G401 (cell line): ENCODE results near the gene DDX27. TPM values are rescaled to one million over a fixed set of nuclear protein-coding genes. Genes with fewer than 3 reads are reported as not detected.
A peak's percentile ranks its signal among the peaks of the same experiment; 100 is the strongest.
"Not testable (repeated sequence)": the region's sequence is repeated elsewhere in the genome, so short reads cannot be mapped to it uniquely, and the experiment has no call there.

Experiments
- DNase-seq: peaks from one replicate; pipeline ENCODE4 v3.0.0-alpha.2; 2015; ENCODE audit warnings: low spot score
- in situ Hi-C: cut with HindIII; loops from 2 replicates; pipeline ENCODE4 v1.10.0; 2016; ENCODE audit warnings: low sequenced_read_pairs, mixed read lengths
- total RNA-seq: library from RNA; depleted of rRNA; stranded (reverse); fragments of >200 nt; shearing (Covaris generic); gene quantifications from 2 replicates; pipeline ENCODE4 v1.2.3, GENCODE V29; 2014; rRNA removed

Gene DDX27, protein sequence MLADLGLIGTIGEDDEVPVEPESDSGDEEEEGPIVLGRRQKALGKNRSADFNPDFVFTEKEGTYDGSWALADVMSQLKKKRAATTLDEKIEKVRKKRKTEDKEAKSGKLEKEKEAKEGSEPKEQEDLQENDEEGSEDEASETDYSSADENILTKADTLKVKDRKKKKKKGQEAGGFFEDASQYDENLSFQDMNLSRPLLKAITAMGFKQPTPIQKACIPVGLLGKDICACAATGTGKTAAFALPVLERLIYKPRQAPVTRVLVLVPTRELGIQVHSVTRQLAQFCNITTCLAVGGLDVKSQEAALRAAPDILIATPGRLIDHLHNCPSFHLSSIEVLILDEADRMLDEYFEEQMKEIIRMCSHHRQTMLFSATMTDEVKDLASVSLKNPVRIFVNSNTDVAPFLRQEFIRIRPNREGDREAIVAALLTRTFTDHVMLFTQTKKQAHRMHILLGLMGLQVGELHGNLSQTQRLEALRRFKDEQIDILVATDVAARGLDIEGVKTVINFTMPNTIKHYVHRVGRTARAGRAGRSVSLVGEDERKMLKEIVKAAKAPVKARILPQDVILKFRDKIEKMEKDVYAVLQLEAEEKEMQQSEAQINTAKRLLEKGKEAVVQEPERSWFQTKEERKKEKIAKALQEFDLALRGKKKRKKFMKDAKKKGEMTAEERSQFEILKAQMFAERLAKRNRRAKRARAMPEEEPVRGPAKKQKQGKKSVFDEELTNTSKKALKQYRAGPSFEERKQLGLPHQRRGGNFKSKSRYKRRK
- 43.4 and 57.7 TPM in 2 replicates for total RNA-seq

DNA sequence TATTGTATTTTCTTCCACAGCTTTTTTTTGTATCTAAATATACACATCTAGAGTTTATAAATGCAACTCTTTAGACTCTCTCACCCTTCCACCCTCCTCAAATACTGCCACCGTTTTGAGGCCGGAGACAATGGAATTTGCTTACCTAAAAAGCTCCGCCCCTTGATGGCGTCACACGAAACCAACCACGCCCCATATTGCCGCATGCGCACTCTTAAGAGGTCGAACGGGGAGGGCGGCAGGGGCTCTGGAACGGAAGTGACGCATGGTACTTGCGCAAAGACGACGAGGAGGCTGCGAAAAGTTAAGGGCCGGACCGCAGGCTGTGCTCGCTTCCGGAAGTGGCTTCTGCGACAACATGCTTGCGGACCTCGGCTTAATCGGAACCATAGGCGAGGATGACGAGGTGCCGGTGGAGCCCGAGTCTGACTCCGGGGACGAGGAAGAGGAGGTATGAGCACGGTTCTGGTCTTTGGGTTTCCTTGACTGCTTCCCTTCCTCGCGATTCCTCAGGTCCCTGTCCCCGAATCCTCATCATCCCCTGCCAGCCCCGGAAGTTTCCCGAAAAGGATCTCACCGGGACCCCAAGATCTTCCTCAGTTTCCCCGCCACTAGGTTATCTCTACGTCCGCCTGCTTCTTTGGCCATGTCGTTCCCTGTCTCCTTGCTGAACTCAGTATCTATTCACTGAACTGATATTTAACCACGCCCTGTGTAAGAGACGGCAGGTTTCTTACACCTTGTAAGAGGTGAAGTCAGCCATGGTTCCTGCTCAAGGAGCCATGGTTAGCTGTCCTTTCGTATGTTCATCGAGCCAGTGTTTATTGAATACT is at the start of gene DDX27:
TSS of gene DDX27 (plus strand) at position 326 of the 833 bp plus-strand sequence. CDS start at position 359, 33 bp downstream.
- peak; percentile 99 for DNase-seq
- in situ Hi-C loops: no loop called here

DNA sequence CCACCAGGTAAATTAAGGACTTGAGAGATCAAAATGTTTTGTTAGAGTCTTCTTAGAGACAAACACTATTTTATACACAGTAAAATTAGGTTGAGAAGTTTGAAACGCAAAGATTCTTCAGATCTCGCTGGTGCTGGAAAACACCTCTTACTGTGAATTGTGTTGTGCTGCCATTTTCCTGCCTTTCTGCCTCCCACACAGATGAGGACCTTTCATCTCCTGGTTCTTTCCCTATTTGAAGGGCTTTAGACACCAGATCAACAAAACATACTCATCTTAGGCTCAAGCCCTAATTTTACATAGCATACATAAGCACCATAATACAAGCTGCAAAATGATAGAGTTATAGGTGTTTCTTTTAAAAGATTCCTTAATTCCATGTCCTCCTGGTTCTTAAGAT is 49.7 kb upstream of the DDX27 start:
- DNase-seq: no peak
- in situ Hi-C loops: no loop called here

DNA sequence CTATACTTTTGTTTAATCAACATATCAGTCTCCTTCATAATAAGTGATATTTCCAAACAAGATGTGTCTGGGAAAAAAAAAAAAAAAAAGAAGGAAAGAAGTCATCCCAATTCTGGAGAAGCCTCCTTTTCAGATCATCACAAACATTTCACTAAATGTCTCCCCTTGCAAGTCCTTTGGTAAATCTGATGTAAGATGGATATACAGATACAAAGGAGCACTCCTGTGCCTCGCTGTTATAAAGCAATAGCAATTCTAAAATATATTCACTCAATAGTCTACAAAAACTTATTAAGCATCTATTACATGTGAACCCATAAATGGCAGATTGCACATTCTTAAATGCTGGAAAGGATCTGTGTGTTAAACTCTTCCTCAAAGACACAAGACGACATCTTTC is 48.5 kb upstream of the DDX27 start:
- in situ Hi-C loops: no loop called here
- DNase-seq: no peak

DNA sequence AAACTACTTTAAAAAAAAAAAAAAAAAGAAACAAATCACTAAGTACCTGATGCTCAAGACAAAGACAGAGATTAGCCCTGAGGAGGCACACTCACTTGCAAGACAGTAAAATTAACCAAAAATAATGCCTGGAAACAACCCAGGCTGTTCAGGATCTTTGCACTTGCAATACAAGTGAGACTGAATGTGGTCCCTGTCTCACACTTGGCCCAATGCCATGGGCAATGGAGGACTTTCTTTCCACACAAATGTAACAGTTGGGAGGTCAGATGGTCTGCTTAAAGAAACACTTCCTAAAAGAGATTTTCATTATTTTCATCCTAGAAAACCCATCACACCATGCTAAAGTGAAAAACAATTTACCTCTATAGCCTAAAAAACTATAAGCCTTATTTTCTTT is 47.3 kb upstream of the DDX27 start:
- DNase-seq: no peak
- in situ Hi-C loops: no loop called here

DNA sequence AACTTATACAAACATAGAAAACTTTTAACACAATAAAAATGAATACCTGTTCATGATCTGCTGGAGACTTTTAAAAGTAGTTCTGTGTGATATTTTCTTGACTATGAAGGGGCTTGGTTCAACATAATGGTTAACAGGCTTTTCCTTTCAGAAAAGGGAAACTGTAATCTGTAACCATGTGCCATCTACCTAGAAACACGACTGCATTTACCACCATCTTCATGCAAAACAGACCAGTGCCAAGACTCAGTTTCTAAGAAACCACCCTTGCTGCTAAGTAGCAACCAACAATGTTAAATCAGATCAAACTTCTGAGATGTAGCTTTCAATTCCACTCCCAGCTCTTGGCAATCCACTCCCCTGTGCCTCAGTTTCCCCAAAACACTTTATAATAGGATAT is 46.8 kb upstream of the DDX27 start:
- DNase-seq: no peak
- in situ Hi-C loops: no loop called here

DNA sequence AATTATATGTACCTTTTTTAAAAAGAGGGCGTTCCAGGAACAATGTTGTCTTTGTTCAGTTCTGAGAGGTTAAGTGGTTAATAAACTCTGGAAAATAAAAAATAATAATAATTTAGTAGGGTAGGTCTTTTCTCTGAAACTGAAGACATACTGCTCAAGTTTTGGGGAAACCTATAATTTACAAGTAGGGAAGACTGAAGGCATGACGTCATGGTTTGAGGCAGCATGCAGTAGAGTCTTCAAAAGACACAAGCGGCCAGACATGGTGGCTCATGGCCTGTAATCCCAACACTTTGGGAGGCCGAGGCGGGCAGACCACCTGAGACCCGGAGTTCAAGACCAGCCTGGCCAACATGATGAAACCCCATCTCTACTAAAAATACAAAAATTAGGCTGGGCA is 45.0 kb upstream of the DDX27 start:
- DNase-seq: no peak
- in situ Hi-C loops: no loop called here

DNA sequence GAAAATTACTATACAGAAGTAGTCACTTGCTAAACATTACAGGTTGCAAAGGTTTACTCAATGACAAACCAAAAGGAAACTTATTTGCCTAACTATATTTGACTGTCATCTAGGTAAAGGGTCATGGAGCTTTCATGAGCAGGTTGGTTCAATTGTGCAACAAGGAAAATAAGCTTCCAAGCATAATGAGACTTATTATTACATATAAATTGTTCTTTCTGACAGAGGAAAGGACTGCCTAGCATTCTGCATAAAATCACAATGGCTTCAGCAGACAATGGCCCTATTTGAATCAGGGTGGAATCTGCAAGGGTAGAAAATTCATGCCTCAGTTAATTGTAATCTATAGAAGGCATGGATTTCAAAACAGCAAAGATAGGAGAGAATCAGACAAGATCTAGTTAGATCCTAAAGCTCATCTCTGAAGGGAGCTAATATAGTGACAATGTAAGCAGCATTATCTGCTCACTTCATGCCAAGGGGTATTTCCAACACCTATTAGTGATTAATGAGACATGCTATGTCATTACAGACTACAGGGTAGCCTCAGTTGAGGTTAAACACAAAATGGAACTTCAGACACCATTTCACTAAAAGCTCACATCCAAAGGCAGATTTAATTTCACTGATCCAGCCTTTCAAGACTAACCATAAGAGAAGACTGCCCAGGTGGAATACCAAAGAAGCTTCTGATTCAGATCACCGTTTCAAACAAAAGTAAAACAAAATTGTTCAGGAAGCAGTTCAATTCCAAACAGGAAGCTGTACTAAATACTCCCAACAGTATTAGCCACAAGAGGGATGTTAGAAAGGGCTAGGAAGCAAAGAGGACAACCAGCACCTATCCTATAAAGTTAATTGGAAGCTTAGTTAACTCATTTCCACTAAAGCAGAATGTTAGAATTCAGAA is 39.6 kb upstream of the DDX27 start:
- DNase-seq: no peak
- in situ Hi-C loops: loop anchor here (10.0 kb wide), 1 partner anchor 45 kb away; no protein-coding TSS in a partner anchor

DNA sequence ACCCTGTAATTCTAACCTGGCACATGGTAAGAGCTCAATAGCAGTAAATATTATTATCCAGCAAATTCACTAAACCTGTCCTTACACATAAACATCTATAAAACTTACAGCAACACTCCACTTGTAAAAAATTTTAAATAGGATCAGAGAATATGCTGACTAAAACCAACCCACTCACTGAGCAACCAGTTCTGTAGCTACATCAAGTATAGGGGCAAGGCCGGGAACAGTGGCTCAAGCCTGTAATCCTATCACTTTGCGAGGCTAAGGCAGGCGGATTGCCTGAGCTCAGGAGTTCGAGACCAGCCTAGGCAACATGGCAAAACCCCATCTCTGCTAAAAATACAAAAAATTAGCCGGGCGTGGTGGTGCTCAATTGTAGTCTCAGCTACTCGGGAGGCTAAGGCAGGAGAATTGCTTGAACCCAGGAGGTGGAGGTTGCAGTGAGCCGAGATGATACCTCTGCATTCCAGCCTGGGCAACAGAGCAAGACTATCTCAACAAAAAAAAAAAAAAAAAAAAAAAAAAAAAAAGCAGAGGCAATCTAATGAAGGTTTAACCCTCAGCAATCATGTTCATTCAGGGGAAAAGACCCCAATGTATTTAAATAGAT is 37.8 kb upstream of the DDX27 start:
- no peak for DNase-seq
- in situ Hi-C loops: loop anchor here (10.0 kb wide), 1 partner anchor 47 kb away; no protein-coding TSS in a partner anchor

DNA sequence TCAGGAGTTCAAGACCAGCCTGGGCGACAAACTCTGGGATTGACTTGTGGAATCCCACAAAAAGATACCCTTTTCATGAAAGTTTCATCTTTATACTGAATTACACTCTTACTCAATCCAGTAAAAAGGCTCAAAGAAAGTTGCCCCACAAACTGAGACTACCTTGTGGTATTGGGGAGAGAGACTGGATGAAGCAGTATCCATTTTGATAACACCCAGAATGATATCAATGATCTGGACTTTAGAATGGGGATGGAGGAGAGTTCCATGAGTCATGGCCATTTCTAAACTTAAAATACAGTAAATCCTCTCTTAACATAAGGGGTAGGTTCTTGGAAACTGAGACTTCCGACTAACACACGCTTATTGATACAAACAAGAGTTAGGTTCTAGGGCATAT is 35.8 kb upstream of the DDX27 start:
- in situ Hi-C loops: loop anchor here (10.0 kb wide), 1 partner anchor 49 kb away; no protein-coding TSS in a partner anchor
- no peak for DNase-seq

DNA sequence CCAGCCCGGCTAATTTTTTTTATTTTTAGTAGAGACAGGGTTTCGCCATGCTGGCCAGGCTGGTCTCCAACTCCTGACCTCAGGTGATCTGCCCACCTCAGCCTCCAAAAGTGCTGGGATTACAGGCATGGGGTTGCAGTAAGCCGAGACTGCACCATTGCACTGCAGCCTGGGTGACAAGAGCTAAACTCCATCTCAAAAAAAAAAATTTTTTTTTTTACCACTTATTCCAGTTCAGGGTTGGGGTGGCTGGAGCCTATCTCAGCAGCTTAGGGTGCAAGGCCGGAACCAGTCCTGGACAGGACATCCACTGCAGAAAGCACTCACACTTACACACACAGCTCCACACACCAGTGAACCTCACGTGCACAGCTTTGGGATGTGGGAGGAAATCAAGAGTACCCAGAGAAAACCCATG is 35.1 kb upstream of the DDX27 start:
- DNase-seq: not testable (repeated sequence)
- in situ Hi-C loops: loop anchor here (10.0 kb wide), 1 partner anchor 49 kb away; no protein-coding TSS in a partner anchor

DNA sequence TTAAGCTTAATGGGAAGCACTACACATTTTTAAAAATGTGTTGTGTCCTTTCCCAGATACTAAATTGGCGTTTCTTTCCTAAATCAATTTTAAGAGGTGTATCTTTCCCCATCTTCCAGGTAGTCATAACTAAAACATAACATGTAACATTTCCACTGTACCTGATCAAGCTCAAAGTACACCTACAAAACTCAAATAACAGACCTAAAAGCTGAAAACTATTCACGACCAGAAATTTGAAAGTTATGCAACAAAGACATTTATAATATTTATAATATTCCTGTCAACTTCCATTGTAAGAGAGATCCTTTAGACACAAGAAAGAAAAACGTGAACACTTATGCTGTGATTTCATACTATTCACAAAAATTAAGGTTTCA is 34.5 kb upstream of the DDX27 start:
- in situ Hi-C loops: loop anchor here (10.0 kb wide), 1 partner anchor 50 kb away; no protein-coding TSS in a partner anchor
- DNase-seq: no peak

DNA sequence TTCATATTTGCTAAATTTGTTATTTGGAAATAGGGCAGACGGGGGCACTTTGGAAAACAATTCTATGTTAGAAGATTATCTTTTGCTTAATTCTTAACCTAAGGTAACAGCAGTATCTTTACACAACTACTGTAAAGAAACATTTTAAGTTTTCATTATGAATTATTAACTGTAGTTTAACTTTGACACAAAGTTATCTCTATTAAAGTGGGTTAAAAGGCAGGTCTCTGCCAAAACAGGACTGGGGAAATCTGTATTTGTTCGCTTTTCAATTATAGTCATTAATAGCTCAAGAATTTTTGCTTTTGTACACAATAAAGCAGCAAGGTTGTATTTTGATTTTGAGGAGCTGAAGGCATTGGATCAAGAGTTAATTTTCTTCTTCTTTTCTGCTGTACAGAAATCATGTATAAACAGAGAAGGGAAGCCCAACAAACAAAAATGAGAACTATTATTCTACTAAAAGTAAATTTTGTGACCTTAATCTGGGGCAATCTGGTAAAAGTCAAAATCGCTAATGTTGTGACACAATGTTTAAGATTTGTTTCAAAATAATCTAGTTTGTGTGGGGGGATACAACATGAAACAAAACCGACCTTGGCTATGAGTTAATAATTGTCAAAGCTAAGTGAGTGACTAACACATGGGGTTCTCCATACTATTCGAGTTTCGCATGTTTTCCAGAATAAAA is 34.0 kb upstream of the DDX27 start:
- no peak for DNase-seq
- in situ Hi-C loops: loop anchor here (10.0 kb wide), 1 partner anchor 50 kb away; no protein-coding TSS in a partner anchor

DNA sequence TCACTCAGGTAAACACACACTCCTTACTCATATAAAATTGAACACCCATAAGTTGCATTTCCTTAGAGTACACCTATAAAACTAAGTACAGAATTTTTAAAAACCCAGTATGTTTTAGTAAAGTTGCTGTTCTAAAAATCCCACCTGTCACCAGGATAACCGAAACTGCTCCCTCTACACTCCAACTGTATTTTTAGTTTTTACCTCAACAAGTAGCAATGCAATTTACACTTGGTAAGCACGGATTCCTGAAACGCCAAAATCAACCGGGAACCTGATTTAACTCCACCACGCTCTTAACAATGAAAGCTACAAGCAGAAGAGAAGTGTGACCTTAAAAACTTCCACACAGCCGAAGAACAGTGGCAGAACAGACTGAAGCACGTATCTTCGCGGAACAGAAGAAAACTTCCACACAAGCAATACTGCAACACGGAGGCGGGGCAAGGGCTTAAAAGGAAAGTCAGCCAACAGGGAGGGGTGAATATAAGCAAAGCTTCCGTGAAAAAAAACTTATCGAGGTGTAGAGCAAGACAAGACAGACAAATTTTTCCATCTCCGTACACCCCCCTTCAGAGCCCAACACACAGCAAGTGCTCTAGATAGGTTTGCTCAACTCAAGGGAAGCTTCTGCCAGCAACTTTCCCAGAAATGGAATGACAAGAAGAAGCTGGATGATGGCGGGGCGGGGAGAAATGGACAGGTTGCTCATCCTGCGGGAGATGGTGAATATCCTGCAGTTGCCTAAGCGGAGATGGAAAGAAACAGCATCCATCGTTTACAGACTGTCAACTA is 32.5 kb upstream of the DDX27 start:
- in situ Hi-C loops: loop anchor here (10.0 kb wide), 1 partner anchor 52 kb away; no protein-coding TSS in a partner anchor
- peak; percentile 41 for DNase-seq

DNA sequence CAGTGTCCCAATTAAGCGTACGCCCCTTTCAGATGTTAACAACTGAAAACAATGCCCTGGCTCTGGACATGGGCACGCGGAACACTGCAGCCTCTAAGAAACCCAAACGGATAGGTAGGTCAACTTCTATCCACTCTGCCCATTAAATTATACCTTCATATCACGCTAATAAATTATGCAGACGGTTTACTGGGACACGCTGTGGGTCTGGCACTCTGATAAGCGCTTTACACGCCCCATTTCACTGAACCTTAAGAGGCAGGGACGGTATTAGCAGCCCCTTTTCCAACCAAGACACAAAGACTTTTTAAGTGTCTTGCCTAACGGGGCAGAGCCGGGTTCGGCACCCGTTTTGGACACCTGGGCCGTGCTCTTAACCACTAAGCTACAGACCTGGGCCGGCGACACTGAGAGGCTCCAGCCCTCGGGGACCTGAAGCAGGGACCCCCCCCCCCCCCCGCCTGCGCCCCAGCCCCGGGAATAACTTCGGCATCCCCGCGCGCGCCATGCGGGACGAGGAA is 31.8 kb upstream of the DDX27 start:
- in situ Hi-C loops: loop anchor here (10.0 kb wide), 1 partner anchor 53 kb away; no protein-coding TSS in a partner anchor
- DNase-seq: peak; percentile 24

DNA sequence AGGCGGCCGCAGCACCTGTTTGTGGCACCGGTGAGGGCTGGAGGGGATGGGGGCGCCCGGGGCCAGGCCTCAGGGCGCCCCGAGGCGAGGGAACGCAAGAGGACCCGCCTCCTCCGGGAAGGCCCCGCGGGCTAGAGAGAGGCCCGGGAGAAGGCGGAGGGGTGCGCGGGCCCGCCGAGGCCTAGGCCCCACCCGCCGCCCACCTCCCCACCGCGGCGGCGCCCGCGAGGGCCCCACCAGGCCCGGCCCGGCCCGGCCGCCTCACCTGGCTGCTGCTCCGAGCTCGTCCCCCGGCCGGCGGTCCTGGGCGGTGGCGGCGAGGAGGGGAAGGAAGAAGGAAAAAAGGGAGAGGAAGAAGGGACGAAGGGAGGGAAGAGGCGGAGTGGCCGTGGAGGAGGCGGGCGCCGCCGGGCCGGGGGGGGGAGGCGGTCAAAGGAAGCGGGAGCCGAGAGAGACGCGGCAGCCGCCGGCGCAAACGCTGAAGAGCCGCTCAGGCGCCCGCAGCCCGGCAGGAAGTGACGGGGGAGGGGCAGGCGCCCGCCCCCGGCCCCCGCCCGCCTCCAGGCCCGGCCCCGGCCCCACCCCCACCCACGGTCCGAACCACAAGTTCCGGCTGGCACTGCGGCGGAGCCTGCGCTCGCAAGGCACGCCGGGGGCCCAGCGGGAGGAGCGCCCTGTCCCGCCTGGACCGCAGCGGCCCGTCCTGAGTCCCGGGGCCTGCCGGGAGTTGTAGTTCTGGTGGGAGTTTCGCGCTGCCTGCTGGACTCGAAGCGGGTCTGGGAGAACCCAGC is 31.2 kb upstream of the DDX27 start, which contains the start of gene STAU1:
TSS of gene STAU1 (minus strand) at position 484 of the 791 bp plus-strand sequence. CDS start 22,133 bp downstream, outside the sequence.
- DNase-seq: peak; percentile 95
- in situ Hi-C loops: loop anchor here (10.0 kb wide), 1 partner anchor 53 kb away; no protein-coding TSS in a partner anchor
